Measurements from ENCODE around the gene GABRR3.

GABRR3 gene

GRCh38 chr3:97957617-97958311, 77.4 kb downstream of the GABRR3 start:
- no peak overlapping the region for H3K4me3 ChIP-seq (ENCODE audit: low read depth, low read length)
- TF ChIP-seq CTCF (IDR thresholded peaks at IDR 0.05; ENCODE audit: low read depth, low read length) = no peak

GRCh38 chr3:97956051-97956450, 79.1 kb downstream of the GABRR3 start:
- H3K4me3 ChIP-seq (ENCODE audit: low read depth, low read length) = no peak overlapping the region
- no peak for TF ChIP-seq CTCF (IDR thresholded peaks at IDR 0.05; ENCODE audit: low read depth, low read length)

- no peak for TF ChIP-seq CTCF (IDR thresholded peaks at IDR 0.05; ENCODE audit: low read depth, low read length)
- H3K4me3 ChIP-seq (ENCODE audit: low read depth, low read length) = no peak overlapping the region
Measured at GRCh38 chr3:97954228-97954827, 80.8 kb downstream of the GABRR3 start.

GRCh38 chr3:97952872-97953271, 82.2 kb downstream of the GABRR3 start:
- no peak for TF ChIP-seq CTCF (IDR thresholded peaks at IDR 0.05; ENCODE audit: low read depth, low read length)
- H3K4me3 ChIP-seq (ENCODE audit: low read depth, low read length) = no peak overlapping the region

GRCh38 chr3:97952280-97952679, 82.8 kb downstream of the GABRR3 start:
- TF ChIP-seq CTCF (IDR thresholded peaks at IDR 0.05; ENCODE audit: low read depth, low read length) = no peak

GRCh38 chr3:97950360-97950759, 84.8 kb downstream of the GABRR3 start:
- no peak for TF ChIP-seq CTCF (IDR thresholded peaks at IDR 0.05; ENCODE audit: low read depth, low read length)
- H3K4me3 ChIP-seq (ENCODE audit: low read depth, low read length) = no peak overlapping the region

More at GRCh38 chr3:97952280-97952679, 82.8 kb downstream of the GABRR3 start:
- H3K4me3 ChIP-seq (ENCODE audit: low read depth, low read length) = no peak overlapping the region

- no peak overlapping the region for H3K4me3 ChIP-seq (ENCODE audit: low read depth, low read length)
- no peak for TF ChIP-seq CTCF (IDR thresholded peaks at IDR 0.05; ENCODE audit: low read depth, low read length)
Measured at GRCh38 chr3:97949743-97950142, 85.4 kb downstream of the GABRR3 start.
